ENCODE data around the gene DYRK1A.

The DYRK1A gene

DNA sequence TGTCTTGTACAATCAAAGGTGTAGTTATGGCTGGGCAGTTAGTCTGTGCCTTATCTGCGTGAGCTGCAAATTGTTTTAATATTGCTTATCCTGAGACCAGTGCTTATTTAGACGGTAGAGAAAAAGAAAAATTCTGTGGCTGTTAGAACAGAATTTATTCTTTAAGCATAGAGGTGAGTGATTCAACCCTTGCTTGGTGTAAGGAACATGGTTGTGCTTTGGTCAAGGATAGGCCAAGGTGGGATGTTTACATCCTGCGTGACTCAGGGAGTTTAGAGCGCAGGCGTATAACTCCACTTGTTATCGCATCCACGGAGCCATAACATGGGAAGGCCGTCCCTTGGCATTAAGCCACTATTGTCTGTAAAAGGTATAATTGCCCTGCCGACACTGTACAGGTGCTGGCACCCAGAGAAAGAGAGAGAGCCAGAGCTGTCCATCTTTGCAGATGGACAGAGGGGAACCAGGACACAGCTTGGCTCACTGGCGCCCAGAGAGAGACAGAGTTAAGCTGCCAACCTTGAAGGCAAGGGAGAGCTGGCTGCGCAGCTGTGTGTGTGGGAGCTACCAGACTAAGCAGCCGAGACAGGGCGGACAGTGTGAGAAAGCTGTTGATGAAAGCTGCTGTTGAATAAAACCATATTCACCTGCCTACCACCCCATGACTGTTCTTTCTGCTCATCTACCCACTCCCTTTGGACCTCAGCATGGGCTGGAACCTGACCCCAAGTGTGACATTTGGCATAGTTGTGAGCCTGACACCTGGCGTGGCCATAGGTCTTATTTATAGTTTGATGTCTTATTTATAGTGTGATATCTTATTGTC, 200.4 kb downstream of the DYRK1A start:
- DNase-seq (ENCODE audit: low read depth): no peak

- no peak for DNase-seq (ENCODE audit: low read depth)
Observed at GRCh38 chr21:37568415-37568814, 201.8 kb downstream of the DYRK1A start.

DNA sequence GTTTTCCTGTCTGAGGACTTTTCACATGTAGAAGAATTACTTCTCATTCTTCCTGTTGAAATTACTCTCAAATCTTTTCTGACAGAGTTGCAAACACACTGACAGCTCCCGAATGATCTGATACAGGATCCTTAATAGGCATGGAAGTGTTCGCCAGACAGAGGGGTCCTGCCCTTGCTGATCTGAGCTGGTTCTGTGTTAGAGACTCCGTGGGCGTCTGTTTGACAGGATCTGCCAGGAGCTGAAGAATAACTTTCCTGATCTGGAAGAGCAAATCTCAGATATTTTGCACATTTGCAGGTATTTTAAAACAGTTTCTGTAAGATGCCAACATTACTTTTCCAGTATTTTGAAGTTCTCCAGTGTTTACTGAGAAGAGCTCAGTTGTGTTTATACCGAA, 202.3 kb downstream of the DYRK1A start:
- no peak for DNase-seq (ENCODE audit: low read depth)

GRCh38 chr21:37571442-37571841, 204.9 kb downstream of the DYRK1A start:
- DNase-seq (ENCODE audit: low read depth): no peak

DNA sequence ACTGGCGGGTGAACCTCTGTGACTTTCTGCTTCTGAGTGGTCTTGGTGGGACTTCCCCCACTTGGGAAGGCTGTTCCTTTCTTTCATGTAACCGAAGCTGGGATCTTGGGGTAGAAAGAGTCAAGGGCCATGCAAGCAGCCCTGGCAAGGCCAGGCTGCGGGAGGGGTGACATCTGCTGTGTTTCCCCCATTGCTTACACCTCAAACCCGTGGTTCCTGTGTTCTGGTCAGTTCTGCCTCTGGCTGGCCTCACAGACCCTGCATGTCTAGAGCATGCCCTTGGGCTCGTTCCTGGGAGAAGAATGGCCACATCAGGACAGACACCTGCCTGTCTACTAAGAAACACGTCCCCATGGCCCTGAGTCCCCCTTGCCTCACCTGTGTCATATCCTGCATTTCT, 207.7 kb downstream of the DYRK1A start:
- DNase-seq (ENCODE audit: low read depth): no peak

DNA sequence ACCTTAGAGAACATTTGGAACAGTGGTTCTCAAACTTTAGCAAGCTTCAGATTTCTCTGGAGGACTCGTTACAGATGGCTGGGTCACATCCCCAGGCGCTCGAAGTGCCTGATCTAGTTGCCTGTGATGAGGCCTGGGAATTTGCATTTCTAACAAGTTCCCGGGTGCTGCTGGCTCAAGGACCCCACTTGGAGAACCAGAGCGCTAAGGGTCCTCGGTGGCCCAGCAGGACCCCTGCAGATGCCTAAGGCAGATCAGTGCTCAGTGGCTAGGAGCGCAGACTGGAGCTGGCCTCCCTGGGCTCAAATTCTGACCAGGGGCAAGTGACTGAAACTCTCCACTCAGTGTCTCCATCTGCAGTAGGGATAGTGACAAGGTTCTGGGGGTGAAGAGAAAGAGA, 208.2 kb downstream of the DYRK1A start:
- DNase-seq (ENCODE audit: low read depth): no peak

DNA sequence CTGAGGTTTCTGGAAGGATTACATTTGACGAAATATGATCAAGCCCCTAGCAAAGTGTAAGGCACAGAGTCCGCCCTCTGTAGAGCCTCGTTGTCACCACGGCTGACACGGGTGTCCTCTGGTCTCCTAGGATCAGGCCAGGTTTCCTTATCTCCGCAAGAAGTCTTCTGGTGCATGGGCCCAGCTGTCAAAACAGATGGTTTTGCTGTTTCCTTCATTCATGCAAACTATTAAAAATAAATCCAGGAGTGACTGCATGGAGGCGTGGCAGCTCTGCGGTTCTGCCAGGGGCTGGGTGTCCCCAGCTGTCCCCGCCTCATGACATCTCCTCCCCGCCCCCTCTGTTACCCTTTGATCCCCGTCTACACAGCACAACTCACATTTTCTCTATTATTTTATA, 209.0 kb downstream of the DYRK1A start:
- DNase-seq (ENCODE audit: low read depth): no peak
